ENCODE results near the gene C1orf35. TPM values are rescaled to one million over a fixed set of nuclear protein-coding genes. Genes with fewer than 3 reads are reported as not detected.

C1orf35 gene
- total RNA-seq, 2 donors from 2014 or later, result 20.9 to 21.6 TPM

DNA sequence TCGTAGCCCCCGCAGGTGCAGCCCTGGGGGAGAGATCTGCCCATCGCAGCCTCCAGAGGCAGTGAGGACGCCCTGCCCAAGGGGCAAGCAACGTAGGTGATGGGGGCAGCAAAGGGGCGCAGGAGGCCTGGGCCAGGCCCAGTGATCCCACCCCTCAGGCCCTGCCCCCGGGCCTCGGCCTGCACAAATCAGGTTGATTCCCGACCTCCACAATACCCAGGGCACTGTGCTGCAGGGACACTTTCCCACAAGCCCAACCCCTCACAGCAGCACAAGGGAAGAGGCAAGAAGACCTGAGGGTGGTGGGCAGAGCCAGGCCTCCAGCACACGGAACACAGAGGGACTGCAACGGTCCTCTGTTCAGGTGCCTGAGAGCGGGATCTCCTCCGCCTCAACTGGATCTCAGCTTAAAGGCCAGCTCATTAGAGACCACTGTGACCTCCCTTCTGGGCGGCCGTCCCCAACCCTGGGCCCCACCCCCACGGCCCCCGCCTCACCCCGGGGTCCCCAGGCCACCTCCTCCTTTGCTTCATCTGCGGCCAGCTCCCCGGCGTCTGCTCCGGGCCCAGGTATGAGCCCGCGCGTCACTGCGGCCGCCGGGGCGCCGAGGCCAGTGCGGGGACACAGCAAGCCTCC lies 21.4 kb downstream of the C1orf35 start:
- no peaks in the 10 kb centered on the region for H3K9me3 ChIP-seq (ENCODE audit: control insufficient read depth, low read length, poor library complexity, severe bottlenecking)
- Mint-ChIP-seq H3K4me3 (peak overlapping the region; percentile 95), H3K4me1 (peaks cover 45% of the 10 kb centered on the region), H3K27ac (peak overlapping the region; percentile 94), H3K27me3 (no peaks in the 10 kb centered on the region), H3K36me3 (ENCODE audit: low read depth) (no peaks in the 10 kb centered on the region)
- ATAC-seq (no peak), DNase-seq (no peak)

GRCh38 chr1:228081144-228081543 lies 22.0 kb downstream of the C1orf35 start:
- DNase-seq (no peak), ATAC-seq (no peak)
- Mint-ChIP-seq H3K36me3 (ENCODE audit: low read depth) (no peaks in the 10 kb centered on the region), H3K4me3 (peak overlapping the region; percentile 95), H3K4me1 (peaks cover 41% of the 10 kb centered on the region), H3K27ac (peak overlapping the region; percentile 67), H3K27me3 (no peaks in the 10 kb centered on the region)
- no peaks in the 10 kb centered on the region for H3K9me3 ChIP-seq (ENCODE audit: control insufficient read depth, low read length, poor library complexity, severe bottlenecking)

GRCh38 chr1:228079601-228080263 lies 23.4 kb downstream of the C1orf35 start:
- H3K4me1 Mint-ChIP-seq, result peaks cover 30% of the 10 kb centered on the region
- DNase-seq (no peak), ATAC-seq (no peak)
- H3K27me3 Mint-ChIP-seq, result no peaks in the 10 kb centered on the region
- H3K4me3 Mint-ChIP-seq, result no peak overlapping the region
- no peaks in the 10 kb centered on the region for H3K36me3 Mint-ChIP-seq (ENCODE audit: low read depth)
- H3K27ac Mint-ChIP-seq, result peak overlapping the region; percentile 24
- H3K9me3 ChIP-seq (ENCODE audit: control insufficient read depth, low read length, poor library complexity, severe bottlenecking), result no peaks in the 10 kb centered on the region

DNA sequence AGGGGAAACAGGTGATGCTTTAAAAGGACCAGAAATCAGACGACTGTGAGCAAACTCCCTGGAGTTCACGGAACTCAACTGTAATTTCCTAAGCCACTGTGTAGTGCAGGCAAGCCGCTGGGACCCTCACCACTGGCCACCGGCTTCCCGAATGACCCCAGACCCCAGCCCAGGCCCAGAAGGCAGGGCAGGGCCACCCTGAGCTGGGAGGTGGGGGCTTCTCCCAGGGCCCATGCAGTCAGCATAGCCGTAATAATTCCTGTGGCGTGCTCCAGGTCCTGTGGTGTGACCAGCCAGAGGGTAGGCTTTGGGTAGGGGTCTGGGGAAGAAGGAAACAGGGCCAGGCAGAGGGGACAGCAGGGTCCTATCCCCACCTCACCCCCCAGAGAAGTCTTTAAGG lies 24.1 kb downstream of the C1orf35 start:
- peaks cover 27% of the 10 kb centered on the region for H3K4me1 Mint-ChIP-seq
- no peak overlapping the region for H3K4me3 Mint-ChIP-seq

DNA sequence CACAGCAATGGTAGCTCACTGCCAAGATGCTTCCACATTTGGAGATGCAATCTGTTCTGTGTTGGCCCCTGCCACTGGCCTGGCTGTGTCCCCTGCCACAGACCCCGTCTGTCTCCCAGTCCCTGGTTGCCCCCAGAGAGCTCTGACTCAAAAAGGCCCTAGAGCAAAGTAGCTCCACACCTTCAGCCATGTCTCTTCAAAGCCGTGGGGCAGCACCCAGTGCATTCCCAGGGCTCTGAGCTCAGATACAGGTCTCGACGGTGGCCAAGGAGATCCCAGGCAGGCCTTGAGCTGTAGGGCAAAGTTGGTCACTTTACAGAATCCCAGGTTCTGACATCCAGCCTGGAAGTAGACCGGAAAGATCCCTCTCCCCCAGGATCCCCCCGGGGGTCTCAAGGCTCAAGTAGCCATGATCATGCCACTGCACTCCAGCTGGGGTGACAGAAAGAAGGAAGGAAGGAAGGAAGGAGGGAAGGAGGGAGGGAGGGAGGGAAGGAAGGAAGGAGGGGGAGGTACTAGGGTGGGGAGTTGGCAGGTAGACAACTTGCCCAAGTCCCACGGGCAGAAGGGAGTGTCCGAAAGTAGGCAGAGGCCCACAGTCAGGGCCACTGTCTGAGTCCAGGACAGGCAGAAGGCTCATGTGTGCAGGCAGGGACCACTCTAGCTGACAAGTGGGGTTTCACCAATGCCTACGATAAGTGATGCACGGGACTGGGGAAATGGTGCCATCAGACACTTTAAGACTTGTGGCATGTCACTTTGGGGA lies 25.4 kb downstream of the C1orf35 start:
- H3K4me1 Mint-ChIP-seq, result peaks cover 24% of the 10 kb centered on the region
- DNase-seq, result no peak
- H3K4me3 Mint-ChIP-seq, result no peak overlapping the region
- no peaks in the 10 kb centered on the region for H3K9me3 ChIP-seq (ENCODE audit: control insufficient read depth, low read length, poor library complexity, severe bottlenecking)
- H3K27ac Mint-ChIP-seq, result no peak overlapping the region
- H3K27me3 Mint-ChIP-seq, result no peaks in the 10 kb centered on the region
- no peak for ATAC-seq
- no peaks in the 10 kb centered on the region for H3K36me3 Mint-ChIP-seq (ENCODE audit: low read depth)

More for the DNA sequence above, 24.1 kb downstream of the C1orf35 start:
- DNase-seq, result no peak
- no peak overlapping the region for H3K27ac Mint-ChIP-seq
- no peaks in the 10 kb centered on the region for H3K36me3 Mint-ChIP-seq (ENCODE audit: low read depth)
- H3K27me3 Mint-ChIP-seq, result no peaks in the 10 kb centered on the region
- ATAC-seq, result no peak
- H3K9me3 ChIP-seq (ENCODE audit: control insufficient read depth, low read length, poor library complexity, severe bottlenecking), result no peaks in the 10 kb centered on the region

- Mint-ChIP-seq H3K27ac (no peak overlapping the region), H3K27me3 (no peaks in the 10 kb centered on the region), H3K4me3 (no peak overlapping the region), H3K4me1 (peaks cover 28% of the 10 kb centered on the region), H3K36me3 (ENCODE audit: low read depth) (no peaks in the 10 kb centered on the region)
- DNase-seq (no peak), ATAC-seq (no peak)
- H3K9me3 ChIP-seq (ENCODE audit: control insufficient read depth, low read length, poor library complexity, severe bottlenecking), result no peaks in the 10 kb centered on the region
These were observed 26.2 kb downstream of the C1orf35 start for GRCh38 chr1:228076796-228077430.

DNA sequence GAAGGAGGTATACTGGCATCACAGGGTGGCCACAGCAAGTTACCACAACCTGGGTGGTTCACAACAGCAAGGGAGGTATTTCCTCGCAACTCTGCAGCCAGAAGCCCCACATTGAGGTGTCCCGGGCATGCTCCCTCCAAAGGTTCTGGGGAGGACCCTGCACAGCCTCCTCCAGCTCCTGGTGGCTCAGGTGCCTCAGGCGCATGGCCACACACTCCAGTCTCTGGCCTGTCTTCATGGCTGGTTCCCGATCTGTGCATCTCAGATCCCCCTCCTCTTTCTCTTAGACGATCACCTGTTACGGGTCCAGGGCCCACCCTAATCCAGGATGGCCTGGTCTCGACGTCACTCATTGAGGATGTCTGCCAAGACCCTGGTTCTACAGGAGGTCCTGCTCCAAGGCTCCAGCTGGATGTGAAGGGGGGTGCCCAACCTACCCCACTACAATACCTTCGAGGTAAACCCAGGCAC lies 27.3 kb downstream of the C1orf35 start:
- no peaks in the 10 kb centered on the region for H3K9me3 ChIP-seq (ENCODE audit: control insufficient read depth, low read length, poor library complexity, severe bottlenecking)
- ATAC-seq (no peak), DNase-seq (no peak)
- H3K27ac Mint-ChIP-seq, result no peak overlapping the region
- no peak overlapping the region for H3K4me3 Mint-ChIP-seq
- no peaks in the 10 kb centered on the region for H3K27me3 Mint-ChIP-seq
- no peaks in the 10 kb centered on the region for H3K36me3 Mint-ChIP-seq (ENCODE audit: low read depth)
- H3K4me1 Mint-ChIP-seq, result peaks cover 30% of the 10 kb centered on the region

- ATAC-seq (no peak), DNase-seq (no peak)
- no peaks in the 10 kb centered on the region for H3K27me3 Mint-ChIP-seq
- no peak overlapping the region for H3K4me3 Mint-ChIP-seq
- no peaks in the 10 kb centered on the region for H3K36me3 Mint-ChIP-seq (ENCODE audit: low read depth)
- H3K4me1 Mint-ChIP-seq, result peaks cover 29% of the 10 kb centered on the region
- no peaks in the 10 kb centered on the region for H3K9me3 ChIP-seq (ENCODE audit: control insufficient read depth, low read length, poor library complexity, severe bottlenecking)
- no peak overlapping the region for H3K27ac Mint-ChIP-seq
These were observed 28.0 kb downstream of the C1orf35 start for GRCh38 chr1:228074954-228075730.

GRCh38 chr1:228073857-228074545 lies 29.1 kb downstream of the C1orf35 start:
- H3K9me3 ChIP-seq (ENCODE audit: control insufficient read depth, low read length, poor library complexity, severe bottlenecking), result no peaks in the 10 kb centered on the region
- H3K27me3 Mint-ChIP-seq, result no peaks in the 10 kb centered on the region
- no peak for ATAC-seq
- no peak overlapping the region for H3K4me3 Mint-ChIP-seq
- no peak overlapping the region for H3K27ac Mint-ChIP-seq
- no peaks in the 10 kb centered on the region for H3K36me3 Mint-ChIP-seq (ENCODE audit: low read depth)
- no peak for DNase-seq
- peaks cover 29% of the 10 kb centered on the region for H3K4me1 Mint-ChIP-seq

DNA sequence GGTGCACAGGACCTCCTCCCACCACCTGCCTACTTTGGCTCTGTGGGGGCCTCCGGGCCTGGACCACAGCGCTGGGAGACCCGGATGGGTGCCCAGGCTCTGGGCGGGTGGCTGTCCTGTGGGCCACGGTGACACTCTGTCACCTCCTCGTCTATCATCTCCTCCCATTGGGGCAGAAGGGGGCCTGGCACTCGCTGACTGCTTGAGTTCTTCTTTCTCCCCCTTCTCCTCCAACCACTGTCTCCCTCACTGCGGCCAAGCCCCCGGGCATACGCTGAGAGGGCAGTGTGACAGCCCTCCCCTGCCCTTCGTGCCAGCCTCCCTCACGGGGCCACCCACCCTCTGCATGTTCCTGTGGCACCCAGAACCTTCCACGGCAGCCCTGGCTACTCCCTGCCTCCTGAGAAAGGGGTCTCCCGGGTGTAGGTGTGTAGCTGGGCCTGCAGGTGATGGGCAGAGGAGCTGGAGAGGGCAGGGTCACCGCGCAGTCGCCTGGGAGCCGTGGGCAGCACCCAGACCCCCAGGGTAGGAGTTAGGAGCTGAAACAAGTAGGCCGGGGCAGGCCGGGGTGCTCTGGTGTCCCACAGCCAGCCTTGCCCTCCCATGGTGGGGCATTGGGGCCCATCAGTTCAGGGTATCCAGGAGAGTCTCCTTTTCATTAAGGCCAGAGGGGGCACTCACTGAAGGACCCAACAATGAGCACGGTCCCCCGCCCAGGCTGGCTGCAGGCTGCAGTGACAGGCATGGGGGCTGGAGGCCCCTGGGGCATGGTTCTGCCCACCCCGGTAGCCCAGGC lies 29.9 kb downstream of the C1orf35 start:
- Mint-ChIP-seq H3K4me1 (peaks cover 29% of the 10 kb centered on the region), H3K4me3 (no peak overlapping the region), H3K27me3 (no peaks in the 10 kb centered on the region), H3K36me3 (ENCODE audit: low read depth) (no peaks in the 10 kb centered on the region), H3K27ac (no peak overlapping the region)
- DNase-seq (no peak), ATAC-seq (no peak)
- no peaks in the 10 kb centered on the region for H3K9me3 ChIP-seq (ENCODE audit: control insufficient read depth, low read length, poor library complexity, severe bottlenecking)

GRCh38 chr1:228072658-228073043 lies 30.5 kb downstream of the C1orf35 start:
- DNase-seq (no peak), ATAC-seq (no peak)
- Mint-ChIP-seq H3K4me1 (peaks cover 27% of the 10 kb centered on the region), H3K27ac (no peak overlapping the region), H3K27me3 (no peaks in the 10 kb centered on the region), H3K4me3 (no peak overlapping the region), H3K36me3 (ENCODE audit: low read depth) (no peaks in the 10 kb centered on the region)
- H3K9me3 ChIP-seq (ENCODE audit: control insufficient read depth, low read length, poor library complexity, severe bottlenecking), result no peaks in the 10 kb centered on the region

Data from T-helper 17 cell (primary cell).